Mucosa of descending colon (tissue), 3 donors: ENCODE results near the gene ZNF697. TPM values are rescaled to one million over a fixed set of nuclear protein-coding genes. Genes with fewer than 3 reads are reported as not detected.

Experiments
- ATAC-seq: fragments of 200-7000 bp; cut with Tn5 transposase; one replicate; pipeline ENCODE4 v1.9.1; 2020; ENCODE audit warnings: mild to moderate bottlenecking, moderate library complexity
- DNase-seq, 3 donors: peaks; one replicate each; pipeline ENCODE4 v3.0.0-alpha.2; 2020
- H3K36me3 ChIP-seq: fragments of 200-600 bp; one replicate; pipeline ENCODE4 v1.8.0; 2021; ENCODE audit warnings: low read depth, mild to moderate bottlenecking
- H3K4me1 ChIP-seq: fragments of 200-600 bp; one replicate; pipeline ENCODE4 v1.8.0; 2021; ENCODE audit warnings: low read depth, mild to moderate bottlenecking
- H3K4me3 ChIP-seq: fragments of 200-600 bp; one replicate; pipeline ENCODE4 v1.8.0; 2021; ENCODE audit warnings: mild to moderate bottlenecking
- H3K9me3 ChIP-seq: fragments of 200-600 bp; one replicate; pipeline ENCODE4 v1.8.0; 2021; ENCODE audit warnings: mild to moderate bottlenecking
- intact Hi-C, 2 donors: fragments of 100-400 bp; cut with DNase I in 1 of 2; cut with micrococcal nuclease in 1 of 2; formaldehyde crosslinking; loops; one replicate each; pipeline versions ENCODE4 v1.11.0 to v1.11.1; 2022; cut with DNase I, micrococcal nuclease
- total RNA-seq, 3 donors: library from RNA; stranded (reverse); fragmentation: NEBNext Ultra II Directional in 2 of 3; extraction: Animal tissue kit (Norgen Biotek cat#: 25700) in 2 of 3; gene quantifications; one replicate each; pipeline versions ENCODE4 v1.2.1 to v1.2.4, GENCODE V29; 2021 to 2023
- TF ChIP-seq, protein P1 (sequence below): fragments of 200-600 bp; IDR thresholded peaks from one replicate; pipeline ENCODE4 v1.8.0; 2022; ENCODE audit warnings: antibody characterized with exemption, mild to moderate bottlenecking
- donor health status: DM: no; HTN: no; CAD: no; lungs with moderate emphysema.
- donor health status: DM: no; HTN: no; CAD: no.
- donor health status: DM: no; HTN: yes; CAD: no.

The ZNF697 gene
- total RNA-seq, 3 donors from 2014 or later = 1.8 to 7.8 (median 2.8) TPM

DNA sequence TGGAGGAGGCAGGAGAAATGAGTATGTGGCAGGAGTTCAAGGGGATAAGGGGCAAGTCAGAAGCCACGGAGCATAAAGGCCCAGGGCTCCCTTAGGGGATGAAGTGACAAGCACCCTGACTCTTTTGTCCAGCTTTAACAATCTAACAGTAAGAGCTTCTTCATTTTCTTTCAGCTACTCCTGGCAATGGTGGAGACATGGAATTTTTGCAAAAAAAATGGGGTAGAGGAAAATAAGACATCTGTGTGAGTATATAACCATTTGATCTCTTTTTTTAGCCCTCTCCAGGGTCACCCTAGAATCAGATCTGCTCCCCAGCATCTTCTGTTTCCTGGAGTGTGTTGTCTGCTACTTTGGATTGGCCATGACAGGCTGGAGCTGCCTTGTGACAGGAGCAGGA lies 47.1 kb downstream of the ZNF697 start:
- no peaks in the 10 kb centered on the region for H3K4me1 ChIP-seq
- intact Hi-C loops = no loop called here
- DNase-seq = no peak
- H3K9me3 ChIP-seq = no peaks in the 10 kb centered on the region
- H3K4me3 ChIP-seq = no peak overlapping the region
- H3K36me3 ChIP-seq = no peaks in the 10 kb centered on the region
- TF ChIP-seq, protein P1, sequence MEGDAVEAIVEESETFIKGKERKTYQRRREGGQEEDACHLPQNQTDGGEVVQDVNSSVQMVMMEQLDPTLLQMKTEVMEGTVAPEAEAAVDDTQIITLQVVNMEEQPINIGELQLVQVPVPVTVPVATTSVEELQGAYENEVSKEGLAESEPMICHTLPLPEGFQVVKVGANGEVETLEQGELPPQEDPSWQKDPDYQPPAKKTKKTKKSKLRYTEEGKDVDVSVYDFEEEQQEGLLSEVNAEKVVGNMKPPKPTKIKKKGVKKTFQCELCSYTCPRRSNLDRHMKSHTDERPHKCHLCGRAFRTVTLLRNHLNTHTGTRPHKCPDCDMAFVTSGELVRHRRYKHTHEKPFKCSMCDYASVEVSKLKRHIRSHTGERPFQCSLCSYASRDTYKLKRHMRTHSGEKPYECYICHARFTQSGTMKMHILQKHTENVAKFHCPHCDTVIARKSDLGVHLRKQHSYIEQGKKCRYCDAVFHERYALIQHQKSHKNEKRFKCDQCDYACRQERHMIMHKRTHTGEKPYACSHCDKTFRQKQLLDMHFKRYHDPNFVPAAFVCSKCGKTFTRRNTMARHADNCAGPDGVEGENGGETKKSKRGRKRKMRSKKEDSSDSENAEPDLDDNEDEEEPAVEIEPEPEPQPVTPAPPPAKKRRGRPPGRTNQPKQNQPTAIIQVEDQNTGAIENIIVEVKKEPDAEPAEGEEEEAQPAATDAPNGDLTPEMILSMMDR = no peak
- ATAC-seq = no peak

DNA sequence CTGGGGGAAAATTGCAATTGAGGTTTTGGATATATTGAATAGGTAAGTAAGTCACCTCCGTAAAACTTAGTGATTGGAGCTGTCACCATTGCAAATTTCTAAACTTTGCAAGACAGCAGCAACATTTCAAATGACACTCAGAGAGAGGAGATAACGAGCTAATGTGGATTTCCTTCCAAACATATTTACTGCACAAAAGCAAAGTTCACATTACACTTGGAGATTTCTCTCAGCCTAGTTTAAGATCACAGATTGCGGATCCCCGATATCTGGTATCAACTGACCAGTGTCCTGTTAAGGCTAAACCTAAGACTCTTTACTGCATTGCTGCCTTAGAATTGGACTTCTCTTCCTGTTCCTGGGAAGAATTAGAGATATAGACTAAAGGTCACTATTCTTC lies 47.5 kb downstream of the ZNF697 start:
- Histone ChIP-seq H3K9me3 (no peaks in the 10 kb centered on the region), H3K4me1 (no peaks in the 10 kb centered on the region), H3K36me3 (no peaks in the 10 kb centered on the region), H3K4me3 (no peak overlapping the region)
- TF ChIP-seq, protein P1 = no peak
- intact Hi-C loops = no loop called here
- ATAC-seq (no peak), DNase-seq (no peak)

DNA sequence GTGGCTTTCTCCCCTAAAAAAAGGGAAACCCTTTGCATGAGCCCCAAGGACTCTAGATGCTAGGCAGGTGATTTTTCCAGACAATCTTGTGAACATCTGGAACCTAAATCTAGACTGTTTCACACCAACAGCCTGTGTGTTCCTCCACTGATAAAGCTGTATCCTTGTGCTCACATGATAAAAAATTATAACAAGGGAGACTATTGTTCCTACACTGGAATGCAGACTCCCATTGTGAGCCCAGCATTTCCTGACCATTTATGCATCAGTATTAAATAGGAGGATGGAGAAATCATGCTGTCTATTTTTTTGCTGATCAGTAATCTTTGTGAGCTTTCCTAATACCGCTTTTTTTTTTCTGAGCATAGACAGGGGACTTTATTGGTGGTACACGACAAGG lies 52.5 kb downstream of the ZNF697 start:
- Histone ChIP-seq H3K9me3 (no peaks in the 10 kb centered on the region), H3K4me3 (no peak overlapping the region), H3K4me1 (no peaks in the 10 kb centered on the region), H3K36me3 (no peaks in the 10 kb centered on the region)
- DNase-seq (no peak), ATAC-seq (no peak)
- intact Hi-C loops = no loop called here
- TF ChIP-seq, protein P1 = no peak

DNA sequence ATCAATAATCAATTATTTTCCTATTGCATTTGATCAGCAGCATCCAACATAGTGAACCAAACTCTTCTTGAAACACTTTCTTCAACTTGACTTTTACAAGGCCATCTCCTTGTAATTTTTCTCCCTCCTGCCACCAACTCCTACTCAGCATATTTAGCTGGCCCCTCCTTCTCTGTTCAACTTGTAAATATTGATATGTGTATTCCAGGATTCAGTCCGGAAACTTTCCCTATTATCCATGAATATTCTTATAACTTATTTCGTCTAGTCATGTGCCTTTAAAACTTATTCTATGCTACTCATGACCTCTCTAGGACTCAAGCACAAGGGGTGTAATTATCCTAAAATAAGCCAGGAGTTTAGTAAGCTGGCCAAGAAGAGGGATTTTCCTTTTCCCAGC lies 52.9 kb downstream of the ZNF697 start:
- Histone ChIP-seq H3K4me3 (no peak overlapping the region), H3K9me3 (no peaks in the 10 kb centered on the region), H3K4me1 (no peaks in the 10 kb centered on the region), H3K36me3 (no peaks in the 10 kb centered on the region)
- intact Hi-C loops = no loop called here
- DNase-seq (no peak), ATAC-seq (no peak)
- TF ChIP-seq, protein P1 = no peak

DNA sequence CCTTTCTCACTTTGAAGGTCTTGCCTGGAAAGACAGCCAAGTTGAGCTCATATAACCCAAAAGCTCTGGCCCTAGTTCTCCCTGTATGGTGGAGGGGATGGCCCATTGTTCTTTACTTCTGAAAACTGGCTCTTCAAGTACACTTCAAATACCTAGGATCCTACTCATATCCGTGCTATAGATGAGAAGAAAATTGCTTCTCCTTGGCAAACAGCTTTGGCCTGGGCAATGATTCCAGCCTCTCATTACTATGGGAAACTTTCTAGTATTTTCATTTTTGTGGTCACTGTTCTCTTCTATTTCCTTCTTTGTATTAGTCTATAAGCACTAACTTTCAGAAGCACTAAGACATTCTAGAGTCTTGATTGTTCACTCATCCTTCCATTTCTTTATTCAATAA lies 53.7 kb downstream of the ZNF697 start:
- intact Hi-C loops = no loop called here
- DNase-seq (no peak), ATAC-seq (no peak)
- no peak overlapping the region for H3K4me3 ChIP-seq
- no peaks in the 10 kb centered on the region for H3K36me3 ChIP-seq
- TF ChIP-seq, protein P1 = no peak
- no peaks in the 10 kb centered on the region for H3K4me1 ChIP-seq
- no peaks in the 10 kb centered on the region for H3K9me3 ChIP-seq

DNA sequence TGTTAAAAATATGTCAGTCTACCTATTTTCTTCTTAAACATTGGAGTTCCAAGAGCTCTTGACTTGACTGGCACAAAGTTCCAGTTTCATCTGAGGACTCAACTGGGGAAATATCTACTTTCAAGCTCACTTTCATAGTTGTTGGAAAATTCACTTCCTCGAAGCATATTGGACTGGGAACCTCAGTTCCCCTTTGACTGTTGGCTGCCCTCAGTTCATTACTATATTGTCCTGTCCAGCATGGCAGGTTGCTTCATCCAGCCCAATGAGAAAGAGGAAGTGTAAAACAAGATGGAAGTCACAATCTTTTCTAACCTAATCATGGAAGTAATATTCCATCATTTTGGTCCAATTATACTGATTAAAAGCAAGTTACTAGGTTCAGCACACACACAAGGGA lies 54.3 kb downstream of the ZNF697 start:
- no peak overlapping the region for H3K4me3 ChIP-seq
- intact Hi-C loops = no loop called here
- TF ChIP-seq, protein P1 = no peak
- H3K36me3 ChIP-seq = no peaks in the 10 kb centered on the region
- no peaks in the 10 kb centered on the region for H3K4me1 ChIP-seq
- DNase-seq (no peak), ATAC-seq (no peak)
- H3K9me3 ChIP-seq = no peaks in the 10 kb centered on the region
